ENCODE results near the gene CACNB4. TPM values are rescaled to one million over a fixed set of nuclear protein-coding genes. Genes with fewer than 3 reads are reported as not detected.

Gene CACNB4
- total and polyA plus RNA-seq, 10 donors: 0.14 to 5.1 (median 1.6) TPM

Small RNA genes lying within 50 kb of the gene (small RNA-seq; reads per million reads assigned to genes)
- gene RPL30P2: 0 reads per million in 4 donors

Other genes starting within 250 kb of the CACNB4 start
- 10 to 100 TPM; 25.4 to 41.2 (median 33.2) TPM for gene STAM2, start 76.7 kb upstream of the CACNB4 start, total RNA-seq
- 1 to 10 TPM; 5.7 to 6.7 (median 5.8) TPM for gene STAM2, start 76.7 kb upstream of the CACNB4 start, polyA plus RNA-seq
- gene FMNL2, start 236.1 kb upstream of the CACNB4 start, total RNA-seq: 10 to 100 TPM; 23.9 to 59.3 (median 38.1) TPM
- 10 to 100 TPM in 2 of 3 donors, 1 to 10 TPM in 1; 8.8 to 16.4 (median 10.4) TPM for gene FMNL2, start 236.1 kb upstream of the CACNB4 start, polyA plus RNA-seq